GM23248 (cell line): ENCODE data around the gene PSD. TPM values are rescaled to one million over a fixed set of nuclear protein-coding genes. Genes with fewer than 3 reads are reported as not detected.
"Not testable (repeated sequence)": the region's sequence is repeated elsewhere in the genome, so short reads cannot be mapped to it uniquely, and the experiment has no call there.

Experiments
- DNase-seq: peaks from one replicate; pipeline ENCODE4 v3.0.0-alpha.2; 2015
- H2AFZ ChIP-seq: fragments of 200-600 bp; sonication (generic); 2 replicates; pipeline ENCODE4 v1.6.1; 2016; ENCODE audit warnings: antibody characterized with exemption
- H3F3A ChIP-seq: fragments of 200-600 bp; sonication (generic); 2 replicates; pipeline ENCODE4 v1.6.1; 2016; ENCODE audit warnings: mild to moderate bottlenecking, antibody characterized with exemption, mixed run types; ENCODE audit not compliant: insufficient read depth
- H3K27ac ChIP-seq: fragments of 200-600 bp; sonication (generic); 2 replicates; pipeline ENCODE4 v1.5.1; 2016; ENCODE audit warnings: mild to moderate bottlenecking
- H3K27me3 ChIP-seq: fragments of 200-600 bp; sonication (generic); replicated peaks from 2 replicates; pipeline ENCODE4 v1.6.1; 2016; ENCODE audit warnings: mild to moderate bottlenecking; ENCODE audit not compliant: insufficient read depth
- H3K36me3 ChIP-seq: fragments of 200-600 bp; sonication (generic); 2 replicates; pipeline ENCODE4 v1.6.1; 2016; ENCODE audit warnings: low read depth, mild to moderate bottlenecking
- H3K4me1 ChIP-seq: fragments of 200-600 bp; sonication (generic); 2 replicates; pipeline ENCODE4 v1.6.1; 2016; ENCODE audit warnings: mild to moderate bottlenecking; ENCODE audit not compliant: insufficient read depth
- H3K4me2 ChIP-seq: fragments of 200-600 bp; sonication (generic); one replicate; pipeline ENCODE4 v1.6.1; 2016; ENCODE audit warnings: mild to moderate bottlenecking; ENCODE audit not compliant: unreplicated experiment
- H3K4me3 ChIP-seq: fragments of 200-600 bp; sonication (generic); 2 replicates; pipeline ENCODE4 v1.5.1; 2016; ENCODE audit warnings: mild to moderate bottlenecking
- H3K79me2 ChIP-seq: fragments of 200-600 bp; sonication (generic); 2 replicates; pipeline ENCODE4 v1.6.1; 2016; ENCODE audit warnings: mild to moderate bottlenecking; ENCODE audit not compliant: insufficient read depth
- H3K9ac ChIP-seq: fragments of 200-600 bp; sonication (generic); 2 replicates; pipeline ENCODE4 v1.6.1; 2016; ENCODE audit warnings: mild to moderate bottlenecking
- H3K9me2 ChIP-seq: fragments of 200-600 bp; sonication (generic); 2 replicates; pipeline ENCODE4 v1.6.1; 2016; ENCODE audit warnings: mixed run types, mild to moderate bottlenecking, moderate library complexity; ENCODE audit not compliant: insufficient read depth
- H3K9me3 ChIP-seq: fragments of 200-600 bp; sonication (generic); one replicate; pipeline ENCODE4 v1.6.1; 2017; ENCODE audit warnings: low read depth
- H4K20me1 ChIP-seq: fragments of 200-600 bp; sonication (generic); 2 replicates; pipeline ENCODE4 v1.6.0; 2016; ENCODE audit not compliant: insufficient read depth
- EZH2 ChIP-seq: fragments of 200-600 bp; sonication (generic); IDR thresholded peaks from 2 replicates; pipeline ENCODE4 v1.6.1; 2018; ENCODE audit warnings: antibody characterized with exemption, mild to moderate bottlenecking; ENCODE audit not compliant: insufficient read depth, poor library complexity, severe bottlenecking
- EZH2phosphoT487 ChIP-seq: fragments of 200-600 bp; sonication (generic); IDR thresholded peaks from 2 replicates; pipeline ENCODE4 v1.6.1; 2018; ENCODE audit warnings: antibody characterized with exemption, moderate library complexity, mild to moderate bottlenecking, low read depth; ENCODE audit not compliant: insufficient read depth
- WGBS, 2 experiments: methylation state at CpG; one replicate each; pipeline ENCODE4 v1.1.6; 2015 to 2017; ENCODE audit warnings: low lambda C conversion rate in 2 of 2, low coverage in 1 of 2; ENCODE audit errors: missing lambda C conversion rate in 2 of 2; 5-methylcytosine and 5-hydroxymethylcytosine counted together
- in situ Hi-C: fragments of 300-500 bp; cut with MboI; formaldehyde crosslinking; loops from 2 replicates; pipeline ENCODE4 v1.15.0; 2020
- polyA plus RNA-seq: library from polyadenylated mRNA; unstranded; fragments of >200 nt; fragmentation: Nextera tagmentation; extraction: Ambion mirVana; gene quantifications from 2 replicates; pipeline ENCODE4 v1.2.1, GENCODE V29; 2016
- total RNA-seq: library from RNA; depleted of rRNA; stranded (reverse); fragments of >200 nt; shearing (Covaris generic); gene quantifications from 2 replicates; pipeline ENCODE4 v1.2.3, GENCODE V29; 2014

Gene PSD
- total and polyA plus RNA-seq, 2 experiments from 2014 or later = 1.8 to 11.3 TPM

DNA sequence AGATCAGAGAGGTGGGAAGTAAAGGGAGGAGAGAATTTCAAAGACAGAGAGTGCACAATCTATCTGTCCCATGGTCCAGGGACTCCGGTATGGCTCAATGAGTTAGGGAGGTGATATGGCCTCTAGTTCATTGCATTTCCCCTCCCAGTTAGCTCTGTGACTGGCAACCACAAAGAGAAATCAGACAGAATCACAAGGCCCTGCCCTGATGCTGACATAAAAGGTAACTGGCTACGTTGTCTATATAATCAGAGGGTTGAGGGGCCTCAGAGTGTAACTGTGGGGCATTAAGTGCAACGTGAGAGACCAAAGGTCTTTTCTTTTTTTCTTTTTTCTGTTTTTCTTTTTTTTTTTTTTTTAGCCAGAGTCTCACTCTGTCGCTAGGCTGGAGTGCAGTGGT lies 40.1 kb upstream of the PSD start:
- no peaks in the 10 kb centered on the region for H3K36me3 ChIP-seq
- H3K4me3 ChIP-seq = no peak overlapping the region
- H3K9ac ChIP-seq = no peak overlapping the region
- H3K4me2 ChIP-seq = no peak overlapping the region
- no peaks in the 10 kb centered on the region for H3K27me3 ChIP-seq
- peaks cover 17% of the 10 kb centered on the region for H3K4me1 ChIP-seq
- no peak overlapping the region for H2AFZ ChIP-seq
- WGBS, 2 experiments = 82 to 86% methylated on average over 3 to 4 of the region's 4 CpGs
- no peaks in the 10 kb centered on the region for H4K20me1 ChIP-seq
- in situ Hi-C loops = no loop called here
- no peaks in the 10 kb centered on the region for H3K79me2 ChIP-seq
- TF ChIP-seq EZH2 = no peak
- TF ChIP-seq EZH2phosphoT487 = no peak
- DNase-seq = no peak
- H3K27ac ChIP-seq = no peak overlapping the region
- H3K9me2 ChIP-seq = no peaks in the 10 kb centered on the region
- peaks cover 10% of the 10 kb centered on the region; the same call in 1 of the 2 replicates for H3F3A ChIP-seq
- no peaks in the 10 kb centered on the region for H3K9me3 ChIP-seq

DNA sequence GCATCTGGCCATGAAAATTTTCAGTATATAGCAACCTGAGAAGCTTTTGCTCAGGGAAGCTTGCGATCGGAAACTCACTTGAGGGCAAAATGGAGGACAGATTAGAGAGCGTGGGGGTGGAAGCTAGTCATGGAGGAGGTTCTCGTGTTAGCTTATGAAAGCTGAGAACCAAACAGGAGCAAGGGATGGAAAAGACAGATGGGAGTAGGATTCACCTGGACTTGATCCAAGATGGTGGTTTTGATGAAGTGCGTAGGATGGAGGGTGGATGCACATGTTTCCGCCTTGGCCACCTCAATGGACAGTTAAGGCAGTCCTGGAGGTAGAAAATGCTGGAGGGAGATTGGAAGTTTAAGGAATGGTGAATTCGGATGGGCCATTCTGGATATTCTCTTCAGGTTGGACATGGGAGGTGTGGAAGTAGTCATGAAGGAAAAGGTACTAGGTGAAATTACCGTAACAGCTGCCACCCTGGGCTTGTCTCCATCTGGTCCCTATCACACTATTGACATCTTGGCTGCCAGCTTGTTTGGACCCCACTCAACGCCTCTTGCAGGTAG lies 39.1 kb upstream of the PSD start:
- no peak for DNase-seq
- Histone ChIP-seq H3F3A (peaks cover 18% of the 10 kb centered on the region), H3K27ac (no peak overlapping the region), H3K4me2 (no peak overlapping the region), H3K27me3 (no peaks in the 10 kb centered on the region), H4K20me1 (no peaks in the 10 kb centered on the region), H3K4me3 (no peak overlapping the region), H3K36me3 (no peaks in the 10 kb centered on the region), H3K9me3 (no peaks in the 10 kb centered on the region), H3K9ac (no peak overlapping the region), H2AFZ (no peak overlapping the region), H3K9me2 (no peaks in the 10 kb centered on the region), H3K4me1 (peaks cover 26% of the 10 kb centered on the region), H3K79me2 (no peaks in the 10 kb centered on the region)
- 79 to 80% methylated on average over 9 of the region's 9 CpGs for WGBS, 2 experiments
- in situ Hi-C loops = no loop called here
- TF ChIP-seq EZH2 (no peak), EZH2phosphoT487 (no peak)

DNA sequence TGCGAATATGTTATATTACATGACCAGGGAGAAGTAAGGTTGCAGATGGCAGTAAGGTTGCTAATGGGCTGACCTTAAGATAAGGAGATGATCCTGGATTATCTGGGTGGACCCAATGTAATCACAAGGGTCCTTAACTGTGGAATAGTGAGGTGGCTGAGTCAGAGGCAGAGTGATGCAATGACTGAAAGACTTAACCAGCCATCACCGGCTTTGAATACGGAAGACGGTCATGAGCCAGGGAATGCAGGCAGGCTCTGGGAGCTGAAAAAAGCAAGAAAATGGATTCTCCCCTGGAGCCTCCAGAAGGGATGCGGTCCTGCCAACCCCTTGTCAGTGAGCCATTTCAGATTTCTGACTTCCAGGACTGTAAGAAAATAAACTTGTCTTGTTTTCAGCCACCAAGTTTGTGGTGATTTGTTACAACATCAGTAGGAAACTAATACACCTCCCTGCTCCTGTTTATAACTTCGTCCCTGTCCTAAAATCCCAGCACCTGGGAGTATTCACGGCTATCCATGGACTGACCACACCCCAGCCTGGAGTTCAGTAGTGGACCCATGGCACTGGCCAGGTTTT lies 37.4 kb upstream of the PSD start:
- Histone ChIP-seq H3K36me3 (no peaks in the 10 kb centered on the region), H3K27me3 (no peaks in the 10 kb centered on the region), H3K9ac (peak overlapping the region; percentile 36; the same call in 1 of the 2 replicates), H3K4me1 (peaks cover 28% of the 10 kb centered on the region), H3K4me2 (no peak overlapping the region), H4K20me1 (no peaks in the 10 kb centered on the region), H3K9me3 (no peaks in the 10 kb centered on the region), H3F3A (peaks cover 27% of the 10 kb centered on the region), H2AFZ (peak overlapping the region; percentile 75), H3K9me2 (no peaks in the 10 kb centered on the region), H3K79me2 (no peaks in the 10 kb centered on the region), H3K27ac (peak overlapping the region; percentile 66), H3K4me3 (no peak overlapping the region)
- no peak for TF ChIP-seq EZH2phosphoT487
- no peak for TF ChIP-seq EZH2
- in situ Hi-C loops = no loop called here
- 44 to 52% methylated on average over 7 of the region's 7 CpGs for WGBS, 2 experiments
- DNase-seq = peak; percentile 89

DNA sequence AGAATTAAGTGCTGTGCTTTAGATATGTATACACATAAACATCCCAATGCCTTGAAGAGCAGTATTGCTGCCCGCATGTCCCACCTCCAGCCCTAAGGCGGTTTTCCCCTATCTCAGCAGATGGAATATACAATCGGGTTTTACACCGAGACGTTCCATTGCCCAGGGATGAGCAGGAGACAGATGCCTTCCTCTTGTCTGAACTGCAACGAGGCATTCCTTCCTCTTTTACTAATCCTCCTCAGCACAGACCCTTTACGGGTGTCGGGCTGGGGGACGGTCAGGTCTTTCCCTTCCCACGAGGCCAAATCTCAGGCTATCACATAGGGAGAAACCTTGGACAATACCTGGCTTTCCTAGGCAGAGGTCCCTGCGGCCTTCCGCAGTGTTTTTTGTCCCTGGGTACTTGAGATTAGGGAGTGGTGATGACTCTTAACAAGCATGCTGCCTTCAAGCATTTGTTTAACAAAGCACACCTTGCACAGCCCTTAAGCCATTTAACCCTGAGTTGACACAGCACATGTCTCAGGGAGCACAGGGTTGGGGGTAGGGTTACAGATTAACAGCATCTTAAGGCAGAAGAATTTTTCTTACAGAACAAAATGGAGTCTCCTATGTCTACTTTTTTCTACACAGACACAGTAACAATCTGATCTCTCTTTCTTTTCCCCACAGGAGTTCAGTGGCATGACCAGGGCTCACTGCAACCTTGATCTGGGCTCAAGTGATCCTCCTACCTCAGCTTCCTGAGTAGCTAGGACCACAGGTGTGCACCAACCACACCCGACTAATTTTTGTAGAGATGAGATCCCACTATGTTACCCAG lies 36.3 kb upstream of the PSD start:
- 80 to 83% methylated on average over 13 of the region's 13 CpGs for WGBS, 2 experiments
- H3K4me2 ChIP-seq, in situ Hi-C loops: not testable (repeated sequence)

More for the DNA sequence above, 36.3 kb upstream of the PSD start:
- peaks cover 28% of the 10 kb centered on the region for H3K4me1 ChIP-seq
- DNase-seq, H2AFZ ChIP-seq, H3K9me3 ChIP-seq, H3K36me3 ChIP-seq, H3K79me2 ChIP-seq, H4K20me1 ChIP-seq, H3K27me3 ChIP-seq, H3K4me3 ChIP-seq, H3K9me2 ChIP-seq: not testable (repeated sequence)
- H3F3A ChIP-seq = peaks cover 27% of the 10 kb centered on the region
- peak overlapping the region; percentile 66 for H3K27ac ChIP-seq
- 0 out of 2 replicates have a peak overlapping the region, but pooled peaks have one; percentile 43 for H3K9ac ChIP-seq
